ENCODE measurements around the gene NECAP2. TPM values are rescaled to one million over a fixed set of nuclear protein-coding genes. Genes with fewer than 3 reads are reported as not detected.
"Not testable (repeated sequence)": the region's sequence is repeated elsewhere in the genome, so short reads cannot be mapped to it uniquely, and the experiment has no call there.

Gene NECAP2
- polyA plus RNA-seq, 3 donors from 2014 or later = 108 to 141 (median 124) TPM

GRCh38 chr1:16454909-16455308, 14.4 kb downstream of the NECAP2 start:
- Mint-ChIP-seq H3K27ac (peak overlapping the region in 2 of 6 donors; percentile 24 to 39), H3K4me1 (peaks cover 7 to 19% of the 10 kb centered on the region in 2 donors), H3K36me3 (peaks cover 12 to 31% (median 27%) of the 10 kb centered on the region in 3 donors)
- H3K4me3 Mint-ChIP-seq; H3K27me3 Mint-ChIP-seq (ENCODE audit: low read depth in 3 of 3); H3K9me3 Mint-ChIP-seq; DNase-seq: not testable (repeated sequence)

- peak overlapping the region in 1 of 6 donors; percentile 2 for H3K27ac Mint-ChIP-seq
- DNase-seq; H3K27me3 Mint-ChIP-seq (ENCODE audit: low read depth in 3 of 3); H3K9me3 Mint-ChIP-seq; H3K4me3 Mint-ChIP-seq: not testable (repeated sequence)
- peaks cover 6 to 15% of the 10 kb centered on the region in 2 donors for H3K4me1 Mint-ChIP-seq
- peaks cover 7 to 34% (median 25%) of the 10 kb centered on the region in 3 donors for H3K36me3 Mint-ChIP-seq
These were observed 15.6 kb downstream of the NECAP2 start for GRCh38 chr1:16456151-16456550.

- no peak for DNase-seq
- Mint-ChIP-seq H3K36me3 (peaks cover 0 to 27% (median 15%) of the 10 kb centered on the region in 3 donors), H3K27me3 (ENCODE audit: low read depth in 3 of 3) (peaks cover 0 to 4% (median 0%) of the 10 kb centered on the region in 3 donors), H3K9me3 (no peaks in the 10 kb centered on the region), H3K4me1 (peaks cover 4 to 11% of the 10 kb centered on the region in 2 donors), H3K27ac (peak overlapping the region in 2 of 6 donors; percentile 39 to 48), H3K4me3 (no peak overlapping the region)
These were observed 18.3 kb downstream of the NECAP2 start for GRCh38 chr1:16458831-16459230.

GRCh38 chr1:16459352-16459925, 18.9 kb downstream of the NECAP2 start:
- Mint-ChIP-seq H3K9me3 (no peaks in the 10 kb centered on the region), H3K4me1 (peaks cover 4 to 11% of the 10 kb centered on the region in 2 donors), H3K27me3 (ENCODE audit: low read depth in 3 of 3) (peaks cover 0 to 4% (median 0%) of the 10 kb centered on the region in 3 donors), H3K36me3 (peaks cover 0 to 27% (median 15%) of the 10 kb centered on the region in 3 donors), H3K27ac (peak overlapping the region in 2 of 6 donors; percentile 19 to 35), H3K4me3 (no peak overlapping the region)
- DNase-seq = no peak

GRCh38 chr1:16461681-16462080, 21.2 kb downstream of the NECAP2 start:
- Mint-ChIP-seq H3K27ac (peak overlapping the region in 4 of 6 donors; percentile 41 to 64 (median 53)), H3K36me3 (peaks cover 4 to 21% (median 11%) of the 10 kb centered on the region in 3 donors), H3K27me3 (ENCODE audit: low read depth in 3 of 3) (peaks cover 0 to 2% (median 0%) of the 10 kb centered on the region in 3 donors), H3K9me3 (no peaks in the 10 kb centered on the region), H3K4me3 (no peak overlapping the region), H3K4me1 (peaks cover 2 to 6% of the 10 kb centered on the region in 2 donors)
- no peak for DNase-seq

GRCh38 chr1:16462773-16463330, 22.3 kb downstream of the NECAP2 start:
- peaks cover 4 to 27% (median 11%) of the 10 kb centered on the region in 3 donors for H3K36me3 Mint-ChIP-seq
- H3K9me3 Mint-ChIP-seq = no peaks in the 10 kb centered on the region
- peaks cover 0 to 5% of the 10 kb centered on the region in 2 donors for H3K4me1 Mint-ChIP-seq
- H3K4me3 Mint-ChIP-seq = no peak overlapping the region
- H3K27me3 Mint-ChIP-seq (ENCODE audit: low read depth in 3 of 3) = peaks cover 0 to 2% (median 0%) of the 10 kb centered on the region in 3 donors
- H3K27ac Mint-ChIP-seq = peak overlapping the region in 3 of 6 donors; percentile 20 to 64 (median 53)
- DNase-seq = no peak

- DNase-seq = no peak
- Mint-ChIP-seq H3K36me3 (peaks cover under 1 to 25% (median 4%) of the 10 kb centered on the region in 3 donors), H3K27ac (no peak overlapping the region), H3K9me3 (no peaks in the 10 kb centered on the region), H3K4me3 (no peak overlapping the region), H3K4me1 (peaks cover 0 to 3% of the 10 kb centered on the region in 2 donors), H3K27me3 (ENCODE audit: low read depth in 3 of 3) (peaks cover 0 to 2% (median 0%) of the 10 kb centered on the region in 3 donors)
These were observed 24.5 kb downstream of the NECAP2 start for GRCh38 chr1:16464917-16465625.

GRCh38 chr1:16468558-16468957, 28.0 kb downstream of the NECAP2 start:
- H3K27me3 Mint-ChIP-seq (ENCODE audit: low read depth in 3 of 3) = peaks cover 0 to 2% (median 0%) of the 10 kb centered on the region in 3 donors
- H3K36me3 Mint-ChIP-seq = peaks cover 5 to 34% (median 11%) of the 10 kb centered on the region in 3 donors
- H3K9me3 Mint-ChIP-seq = no peaks in the 10 kb centered on the region
- no peak for DNase-seq
- H3K4me1 Mint-ChIP-seq = no peaks in the 10 kb centered on the region
- no peak overlapping the region for H3K27ac Mint-ChIP-seq
- no peak overlapping the region for H3K4me3 Mint-ChIP-seq

- DNase-seq = no peak
- Mint-ChIP-seq H3K9me3 (no peaks in the 10 kb centered on the region), H3K27ac (no peak overlapping the region)
These were observed 33.8 kb downstream of the NECAP2 start for GRCh38 chr1:16474166-16474800.

GRCh38 chr1:16474891-16475290, 34.4 kb downstream of the NECAP2 start:
- not testable (repeated sequence) for DNase-seq; H3K4me1 Mint-ChIP-seq; H3K27me3 Mint-ChIP-seq (ENCODE audit: low read depth in 3 of 3); H3K27ac Mint-ChIP-seq; H3K4me3 Mint-ChIP-seq; H3K9me3 Mint-ChIP-seq
- peaks cover 5 to 24% (median 10%) of the 10 kb centered on the region in 3 donors for H3K36me3 Mint-ChIP-seq

More at GRCh38 chr1:16474166-16474800, 33.8 kb downstream of the NECAP2 start:
- Mint-ChIP-seq H3K36me3 (peaks cover 5 to 30% (median 10%) of the 10 kb centered on the region in 3 donors), H3K4me1 (no peaks in the 10 kb centered on the region), H3K4me3 (no peak overlapping the region), H3K27me3 (ENCODE audit: low read depth in 3 of 3) (peaks cover 0 to 1% (median 0%) of the 10 kb centered on the region in 3 donors)

- not testable (repeated sequence) for H3K4me1 Mint-ChIP-seq; H3K27ac Mint-ChIP-seq; H3K9me3 Mint-ChIP-seq; DNase-seq; H3K27me3 Mint-ChIP-seq (ENCODE audit: low read depth in 3 of 3); H3K4me3 Mint-ChIP-seq
- H3K36me3 Mint-ChIP-seq = peaks cover 10 to 34% (median 15%) of the 10 kb centered on the region in 3 donors
These were observed 35.5 kb downstream of the NECAP2 start for GRCh38 chr1:16475771-16476770.

GRCh38 chr1:16478091-16478490, 37.6 kb downstream of the NECAP2 start:
- no peak overlapping the region for H3K4me3 Mint-ChIP-seq
- no peak for DNase-seq
- H3K27me3 Mint-ChIP-seq (ENCODE audit: low read depth in 3 of 3) = no peaks in the 10 kb centered on the region
- no peaks in the 10 kb centered on the region for H3K9me3 Mint-ChIP-seq
- no peak overlapping the region for H3K27ac Mint-ChIP-seq
- no peaks in the 10 kb centered on the region for H3K4me1 Mint-ChIP-seq
- H3K36me3 Mint-ChIP-seq = peaks cover 8 to 20% (median 12%) of the 10 kb centered on the region in 3 donors

- H3K27me3 Mint-ChIP-seq (ENCODE audit: low read depth in 3 of 3); H3K4me3 Mint-ChIP-seq; H3K9me3 Mint-ChIP-seq; DNase-seq; H3K36me3 Mint-ChIP-seq; H3K27ac Mint-ChIP-seq; H3K4me1 Mint-ChIP-seq: not testable (repeated sequence)
These were observed 42.6 kb downstream of the NECAP2 start for GRCh38 chr1:16483146-16483545.

Data from immature natural killer cell (primary cell).